Activated CD8-positive, alpha-beta memory T cell treated with anti-CD3 and anti-CD28 coated beads for 24 hours (primary cell): ENCODE results near the gene ZNF474.
"Not testable (repeated sequence)": the region's sequence is repeated elsewhere in the genome, so short reads cannot be mapped to it uniquely, and the experiment has no call there.

Experiments
- DNase-seq: peaks from one replicate; pipeline ENCODE4 v3.0.0-alpha.2; 2020

ZNF474 gene

DNA sequence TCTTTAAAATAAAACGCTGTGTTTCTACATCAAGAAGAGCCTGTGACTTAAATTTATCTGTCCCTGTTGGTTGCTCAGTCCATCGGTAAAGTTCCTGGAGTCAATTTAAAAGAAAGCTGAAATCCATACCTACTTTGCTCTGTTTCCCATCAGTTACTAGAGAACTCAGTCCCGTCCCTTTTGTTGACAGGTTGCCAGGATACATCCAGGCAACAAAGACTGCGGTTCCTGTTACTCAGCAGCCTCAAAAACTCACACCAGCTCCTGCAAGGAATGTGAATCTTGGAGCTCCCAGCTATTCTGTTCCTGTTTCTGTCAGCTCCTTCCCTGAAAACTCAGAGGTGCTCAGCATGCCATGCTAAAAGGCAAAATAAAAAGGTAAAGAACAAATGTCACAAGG, at the start of gene ZNF474:
ZNF474 (plus strand) TSS at position 241 of the 400 bp plus-strand sequence. CDS start 22,445 bp downstream, outside the sequence.
- DNase-seq = no peak

DNA sequence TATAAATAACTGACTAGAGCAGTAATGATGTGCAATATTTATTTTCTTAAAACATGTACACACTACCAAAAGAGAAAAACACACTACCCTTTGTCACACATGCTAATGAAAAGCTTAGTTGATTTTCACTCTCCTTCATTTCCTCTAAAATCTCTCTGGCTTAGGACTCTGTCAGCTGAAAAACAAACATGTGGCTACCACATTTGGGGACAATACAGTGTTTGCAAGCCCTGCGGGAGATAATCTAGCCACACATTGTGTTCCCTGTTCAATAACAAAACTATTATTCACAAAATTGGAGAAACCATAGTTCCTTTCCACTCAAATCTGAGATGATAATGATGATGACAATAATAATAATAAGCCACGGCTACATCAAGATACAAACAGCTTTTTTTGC, 47.8 kb upstream of the ZNF474 start:
- no peak for DNase-seq

DNA sequence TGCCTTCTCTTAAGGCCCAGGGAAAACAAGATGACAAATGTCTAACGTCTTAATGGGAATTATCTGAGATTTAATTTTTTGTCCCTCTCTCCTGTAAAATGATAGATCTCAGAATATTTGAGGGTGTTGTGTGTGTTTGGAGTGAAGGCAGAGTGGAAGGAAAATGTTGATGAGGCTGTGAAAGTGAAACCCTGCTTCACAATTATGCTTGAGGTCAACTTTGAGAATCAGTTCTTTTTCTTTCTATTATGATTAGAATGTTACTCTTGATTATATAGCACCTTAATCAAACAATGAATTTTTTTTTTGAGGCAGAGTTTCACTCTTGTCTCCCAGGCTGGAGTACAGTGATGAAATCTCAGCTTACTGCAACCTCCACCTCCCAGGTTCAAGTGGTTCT, 45.8 kb upstream of the ZNF474 start:
- no peak for DNase-seq

DNA sequence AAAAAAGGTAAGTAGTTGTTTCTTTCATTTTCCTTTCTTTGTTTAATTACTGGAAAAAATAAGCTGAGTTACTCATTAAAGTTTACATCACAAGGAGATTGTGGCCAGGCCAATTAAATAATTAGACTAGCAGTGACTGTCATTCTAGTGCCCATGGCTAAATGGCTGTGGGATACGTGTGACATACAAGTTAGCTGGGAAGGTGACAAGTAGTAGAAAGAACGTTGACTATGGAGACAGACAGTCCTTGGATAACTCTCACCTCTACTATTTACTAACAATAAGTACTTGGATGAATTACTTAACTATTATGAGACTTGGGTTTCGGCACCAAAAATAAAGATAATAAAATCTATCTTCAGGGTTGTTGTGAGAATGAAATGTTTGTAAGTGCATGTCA, 44.3 kb upstream of the ZNF474 start:
- no peak for DNase-seq

DNA sequence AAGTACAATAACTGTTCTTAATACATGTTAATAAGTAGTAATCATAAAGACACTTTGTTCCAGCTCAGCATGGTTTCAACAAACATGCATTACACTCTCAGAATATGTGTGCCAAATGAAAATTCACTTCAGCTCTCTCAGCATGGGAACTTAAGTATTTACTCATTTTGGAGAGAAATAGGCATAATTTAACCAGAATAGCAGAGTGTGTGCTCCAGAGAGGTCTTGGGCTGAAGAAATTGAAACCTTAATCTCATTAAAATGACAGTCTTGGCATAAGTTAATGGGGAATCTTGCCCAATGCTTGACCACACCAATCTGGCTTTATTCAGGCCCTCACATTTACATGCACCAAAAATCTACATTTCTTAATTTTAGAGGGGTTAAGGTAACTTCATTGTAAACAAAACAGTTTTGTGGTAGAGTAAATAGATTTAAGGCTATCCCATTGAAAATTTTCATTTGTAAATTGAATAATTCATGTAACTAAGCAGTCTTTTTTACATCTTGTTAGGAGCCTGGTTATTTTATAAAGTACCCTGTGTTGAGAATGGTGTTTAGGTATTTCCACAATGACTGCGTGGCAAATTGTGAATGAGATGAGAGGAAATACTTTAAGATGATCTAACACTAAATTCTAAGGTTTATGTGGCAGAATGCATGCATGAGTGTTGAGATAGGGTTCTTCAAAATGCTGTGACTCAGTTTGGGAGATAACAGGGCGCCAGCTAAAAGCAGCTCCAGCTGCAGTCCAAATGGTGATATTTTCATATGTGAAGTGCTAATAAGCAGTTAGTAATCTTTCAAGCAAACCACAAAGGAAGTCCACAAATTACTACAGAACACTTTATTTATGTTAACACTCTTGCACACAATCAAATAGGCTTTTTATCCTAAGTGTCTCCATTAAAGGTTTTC, 40.0 kb upstream of the ZNF474 start:
- DNase-seq = no peak

DNA sequence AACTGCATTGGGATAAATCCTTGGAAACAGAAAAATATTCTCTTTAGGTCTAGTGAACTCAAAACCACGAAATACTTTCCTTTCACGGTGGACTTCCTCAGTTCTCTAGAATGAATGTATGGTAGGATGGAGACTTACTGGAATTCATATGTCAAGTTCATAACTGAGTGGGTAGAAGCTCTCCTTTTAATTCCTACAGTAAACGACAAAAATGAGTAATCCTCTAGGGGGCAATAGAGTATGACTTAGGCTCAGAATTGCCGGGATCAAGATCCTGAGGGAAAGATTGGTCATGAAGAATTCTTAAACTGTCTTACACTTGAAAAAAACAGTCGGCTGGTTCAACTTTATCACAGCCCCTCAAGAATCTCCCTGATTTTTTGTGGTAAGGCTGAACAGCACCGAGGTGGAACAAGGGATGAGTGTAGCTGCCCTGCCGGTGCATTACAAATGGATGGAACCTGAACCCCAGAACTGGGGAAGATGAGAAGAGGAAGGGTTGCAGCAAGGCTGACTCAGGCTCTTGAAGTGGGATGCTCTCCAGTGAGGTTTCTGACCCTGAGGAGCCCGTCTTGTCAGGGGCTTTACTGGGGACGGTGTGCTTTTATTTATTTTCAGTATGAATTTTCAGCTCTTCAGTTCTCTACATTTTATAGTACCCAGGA, 37.3 kb upstream of the ZNF474 start:
- DNase-seq = no peak

DNA sequence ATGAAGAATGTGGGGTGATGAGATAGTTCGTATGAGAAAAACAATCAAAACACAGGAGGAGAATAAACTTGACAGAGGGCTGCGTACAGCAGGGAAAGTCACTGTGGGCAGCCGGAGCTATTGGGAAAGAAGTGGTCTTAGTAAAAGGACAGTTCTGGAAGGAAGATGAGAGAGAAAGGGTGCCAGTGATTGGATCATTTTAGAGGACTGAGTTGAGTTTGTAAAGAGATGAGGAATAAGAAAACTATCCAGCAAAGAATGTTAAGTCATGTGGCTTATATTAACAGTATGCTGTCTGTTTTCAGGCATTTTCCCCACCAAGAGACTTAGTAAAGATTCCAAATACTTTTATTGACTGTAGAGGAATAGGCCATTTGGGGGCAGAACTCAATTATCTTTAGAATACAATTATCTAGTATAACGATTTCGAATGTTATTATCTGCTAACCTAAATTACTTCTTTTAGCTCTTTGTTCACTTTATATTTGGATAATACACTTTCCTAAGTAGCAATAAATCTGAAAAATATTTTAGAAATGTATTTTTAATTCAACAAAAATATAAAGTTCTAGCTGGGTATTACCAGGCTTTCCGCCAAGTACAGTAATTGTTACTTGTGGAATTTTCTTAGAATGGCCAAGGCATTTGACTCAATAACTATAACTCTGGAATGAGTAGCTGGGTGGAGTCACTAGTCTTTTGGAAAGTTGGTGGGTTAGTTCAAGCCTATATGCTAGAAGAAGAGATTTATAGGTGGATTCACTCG, 35.7 kb upstream of the ZNF474 start:
- no peak for DNase-seq

DNA sequence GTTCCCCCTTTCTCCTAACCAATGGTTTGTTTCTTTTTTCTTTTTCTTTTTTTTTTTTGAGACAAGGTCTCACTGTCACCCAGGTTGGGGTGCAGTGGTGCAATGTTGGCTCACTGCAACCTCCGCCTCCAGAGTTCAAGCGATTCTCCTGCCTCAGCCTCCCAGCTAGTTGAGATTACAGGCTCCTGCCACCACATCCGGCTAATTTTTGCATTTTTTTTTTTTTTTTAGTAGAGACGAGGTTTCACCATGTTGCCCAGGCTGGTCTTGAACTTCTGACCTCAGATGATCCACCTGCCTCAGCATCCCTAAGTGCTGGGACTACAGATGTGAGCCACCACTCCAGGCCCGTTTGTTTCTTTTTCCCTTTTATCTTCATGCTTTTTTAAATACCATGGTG, 35.1 kb upstream of the ZNF474 start:
- DNase-seq = not testable (repeated sequence)

DNA sequence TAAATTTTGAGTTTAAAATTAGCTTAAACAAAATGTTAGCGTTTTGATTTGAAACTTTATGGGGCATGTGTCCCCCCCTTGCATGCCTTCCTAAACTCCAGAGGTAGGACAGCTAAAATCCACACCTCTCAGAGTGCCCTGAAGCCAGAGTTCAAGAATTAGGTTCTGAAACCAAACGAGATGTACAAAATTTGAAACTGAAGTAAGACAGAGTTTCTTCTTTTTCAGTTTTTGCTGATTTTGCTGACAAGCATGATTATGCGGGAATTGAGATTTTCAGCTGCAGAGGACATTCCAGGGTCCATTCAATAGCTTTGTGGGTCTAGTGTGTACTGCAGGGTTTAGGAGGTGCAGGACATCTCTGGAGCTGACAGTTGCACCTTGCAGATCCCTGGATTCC, 34.2 kb upstream of the ZNF474 start:
- DNase-seq = no peak

DNA sequence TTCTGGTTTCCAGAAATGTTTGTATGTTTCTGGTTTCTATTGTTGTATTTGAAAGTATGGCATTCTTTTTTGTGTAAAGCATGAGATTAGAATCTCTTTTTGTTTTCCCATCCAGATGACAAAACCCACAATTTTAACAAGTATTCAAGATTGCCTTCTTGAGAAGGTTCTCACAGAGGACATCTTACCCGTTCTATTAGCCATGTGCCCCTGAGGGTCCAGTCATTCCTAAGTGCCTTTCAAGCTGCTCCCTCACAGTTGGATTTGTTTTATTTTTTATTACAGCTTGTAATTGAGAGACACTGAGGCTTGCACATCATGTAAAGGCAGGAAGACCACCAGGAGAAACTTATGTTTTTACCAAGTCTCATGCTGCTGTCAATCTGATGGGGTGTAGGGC, 32.0 kb upstream of the ZNF474 start:
- DNase-seq = no peak

DNA sequence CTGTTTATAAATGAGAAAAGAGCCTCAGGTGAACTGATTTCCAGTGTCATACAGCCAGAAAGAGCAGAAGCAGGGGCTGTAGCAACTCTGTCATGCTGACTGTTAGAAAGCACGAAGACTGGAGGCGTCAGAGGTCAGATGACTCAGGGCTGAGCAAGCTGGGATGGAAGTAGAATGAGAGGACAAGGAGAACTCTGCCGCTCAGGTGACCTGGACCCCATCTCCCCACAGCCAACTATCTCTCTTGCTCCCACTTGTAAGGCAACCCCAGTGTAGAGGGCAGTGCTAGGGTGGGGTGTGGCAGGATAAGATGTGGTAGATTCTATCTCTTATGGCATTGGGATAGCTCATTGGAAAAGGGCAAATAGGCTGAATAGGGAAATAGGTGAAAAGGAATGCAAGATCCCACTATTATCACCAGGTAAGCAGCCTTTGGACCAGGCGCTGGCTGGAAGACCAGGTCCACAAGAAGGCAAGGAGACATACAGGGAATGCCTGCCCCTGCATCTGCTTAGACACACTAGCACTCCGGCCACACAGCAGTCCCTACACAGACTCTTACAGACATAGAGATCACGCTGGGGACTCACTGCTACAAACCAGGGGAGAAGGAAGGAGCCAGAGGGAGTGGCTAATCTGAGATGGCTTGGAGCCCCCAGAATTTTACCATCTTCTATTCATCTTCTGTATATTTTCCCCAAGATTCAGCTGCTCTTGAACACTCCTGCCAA, 30.1 kb upstream of the ZNF474 start:
- no peak for DNase-seq

DNA sequence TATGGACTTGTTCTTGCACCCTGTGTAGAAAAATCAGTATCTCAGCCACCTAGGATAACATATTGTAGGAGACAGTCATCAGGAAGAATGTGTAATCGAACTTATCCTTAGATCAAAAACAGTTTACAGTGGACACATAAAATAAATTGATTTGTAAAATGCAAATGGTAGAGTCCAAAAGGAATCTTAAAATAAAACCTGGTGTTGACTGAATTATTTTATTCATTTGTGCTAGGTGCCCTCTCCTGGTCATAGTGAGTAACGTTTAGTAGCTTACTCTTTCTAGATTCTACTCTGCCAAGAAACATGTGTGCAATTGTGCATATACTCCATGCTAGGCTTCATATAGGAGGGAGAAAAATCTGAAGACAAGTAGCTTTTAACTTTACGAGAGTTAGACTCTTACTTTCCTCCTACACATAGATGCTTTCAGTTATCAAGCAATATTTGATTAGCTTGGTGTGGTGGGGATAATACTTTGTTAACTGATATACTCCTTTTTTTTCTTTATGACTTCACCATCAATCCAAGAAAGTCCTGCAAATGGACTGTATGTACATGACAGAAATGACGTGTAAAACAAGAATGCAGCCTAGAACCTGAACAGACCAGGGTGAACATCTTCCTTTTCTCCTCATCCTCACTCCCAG, 27.6 kb upstream of the ZNF474 start:
- DNase-seq = no peak

DNA sequence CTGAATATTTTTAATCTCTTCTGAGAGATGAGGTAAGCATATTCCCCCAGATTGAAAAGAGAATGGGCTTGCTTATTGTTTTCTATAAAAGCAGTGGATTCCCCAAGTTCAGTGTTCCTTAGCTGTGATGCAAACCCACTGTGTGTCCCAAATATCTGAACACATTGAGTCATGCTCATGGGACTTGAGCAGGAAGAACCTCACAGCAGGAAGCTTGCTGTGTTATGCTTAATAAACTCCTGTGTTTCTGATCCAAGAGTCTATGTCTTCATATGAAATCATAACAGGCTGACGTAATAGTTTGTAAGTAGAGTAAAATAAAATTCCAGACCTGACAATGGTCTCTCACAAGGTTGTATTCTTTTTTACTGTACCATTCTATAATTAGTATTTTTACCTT, 26.5 kb upstream of the ZNF474 start:
- DNase-seq = no peak

DNA sequence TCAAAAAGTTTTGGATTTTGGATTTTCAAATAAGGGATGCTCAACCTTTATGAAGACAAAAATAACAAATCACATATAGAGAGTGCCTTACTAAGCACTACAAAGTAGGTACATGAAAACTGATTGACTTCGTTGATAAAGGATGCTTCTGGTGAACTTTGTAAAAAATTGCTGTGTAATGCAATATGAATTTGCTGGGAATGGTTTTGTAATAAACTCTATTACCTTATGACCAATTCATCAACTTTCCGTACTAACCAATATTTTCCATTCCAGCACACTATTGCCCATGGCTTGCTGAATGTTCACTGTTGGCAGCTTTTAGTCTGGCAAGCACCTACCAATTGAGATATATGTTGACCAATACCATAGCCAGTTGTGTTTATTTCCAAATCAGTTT, 23.4 kb upstream of the ZNF474 start:
- DNase-seq = no peak

DNA sequence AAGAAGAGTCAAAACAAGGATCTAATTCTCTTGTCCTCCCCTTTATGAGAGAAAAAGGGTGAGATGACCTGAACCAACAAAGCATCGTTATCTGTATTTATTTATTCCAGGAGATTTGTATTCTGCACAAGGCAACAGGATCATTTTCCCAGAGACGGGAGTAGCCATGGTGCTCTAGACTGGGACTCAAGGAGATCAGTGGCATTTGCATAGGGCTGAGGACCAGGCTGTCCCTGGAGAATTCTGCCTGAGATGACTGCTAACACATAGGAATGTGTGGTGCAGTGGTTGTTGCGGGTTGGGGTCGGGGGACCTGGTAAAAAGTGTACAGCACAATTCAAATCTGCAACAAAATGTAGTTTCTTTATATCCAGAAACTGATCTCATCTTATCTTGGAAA, 22.3 kb upstream of the ZNF474 start:
- DNase-seq = no peak

DNA sequence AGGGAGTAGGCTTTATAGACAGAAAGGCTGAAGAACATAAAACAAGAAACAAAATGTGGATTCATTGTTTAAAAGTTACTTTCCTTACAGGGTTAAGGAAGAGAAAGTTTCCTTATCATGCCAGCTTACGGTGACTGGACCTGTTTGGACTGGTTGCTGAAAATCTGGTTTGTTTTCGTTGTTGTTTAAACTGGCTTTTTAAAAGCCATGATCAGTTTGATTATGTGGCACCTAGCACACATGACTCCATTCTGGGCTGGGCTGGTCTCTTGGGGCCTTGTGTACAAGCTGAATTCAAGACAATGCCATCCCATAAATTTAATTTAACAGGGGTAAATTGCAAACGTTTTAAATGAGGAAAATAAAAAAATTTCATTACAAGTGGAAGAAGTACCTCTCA, 18.4 kb upstream of the ZNF474 start:
- DNase-seq = no peak

DNA sequence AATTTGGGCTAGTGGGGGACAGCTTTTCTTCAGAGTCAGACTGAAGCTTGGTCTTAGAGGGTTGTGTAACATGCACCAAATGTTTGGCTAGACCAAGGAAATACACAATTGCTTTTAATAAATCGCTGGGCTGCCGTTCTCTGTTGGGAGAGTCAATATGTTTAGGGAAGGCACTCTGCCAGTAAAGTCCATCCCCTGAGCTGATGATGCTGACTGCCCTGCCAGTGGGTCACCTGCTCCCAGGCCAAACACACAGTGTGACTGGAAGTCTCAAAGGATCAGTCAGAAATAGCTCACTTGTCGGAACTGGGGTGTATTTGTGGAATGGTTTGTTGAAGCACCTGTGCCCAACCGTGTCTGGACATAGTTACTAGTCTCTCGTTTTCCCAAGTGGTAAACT, 17.9 kb upstream of the ZNF474 start:
- DNase-seq = no peak

DNA sequence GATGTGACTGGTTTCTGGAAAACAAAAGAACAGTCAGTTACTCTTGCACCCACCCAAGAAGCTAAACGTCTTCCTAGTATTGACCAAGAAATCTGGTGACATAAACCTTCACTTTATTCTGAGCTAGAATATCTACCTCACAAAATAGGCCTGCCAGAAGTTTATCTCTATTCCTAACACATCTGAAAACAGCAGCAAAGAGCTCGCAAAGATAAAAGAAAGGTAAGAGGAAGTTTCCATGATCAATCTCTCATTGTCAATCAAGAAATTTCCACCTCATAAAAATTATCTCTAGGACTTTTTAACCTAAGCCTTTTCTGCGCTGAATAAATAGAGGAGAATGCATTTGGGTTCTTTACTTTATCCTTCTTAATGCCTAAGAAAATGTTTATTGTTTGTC, 17.3 kb upstream of the ZNF474 start:
- DNase-seq = no peak

DNA sequence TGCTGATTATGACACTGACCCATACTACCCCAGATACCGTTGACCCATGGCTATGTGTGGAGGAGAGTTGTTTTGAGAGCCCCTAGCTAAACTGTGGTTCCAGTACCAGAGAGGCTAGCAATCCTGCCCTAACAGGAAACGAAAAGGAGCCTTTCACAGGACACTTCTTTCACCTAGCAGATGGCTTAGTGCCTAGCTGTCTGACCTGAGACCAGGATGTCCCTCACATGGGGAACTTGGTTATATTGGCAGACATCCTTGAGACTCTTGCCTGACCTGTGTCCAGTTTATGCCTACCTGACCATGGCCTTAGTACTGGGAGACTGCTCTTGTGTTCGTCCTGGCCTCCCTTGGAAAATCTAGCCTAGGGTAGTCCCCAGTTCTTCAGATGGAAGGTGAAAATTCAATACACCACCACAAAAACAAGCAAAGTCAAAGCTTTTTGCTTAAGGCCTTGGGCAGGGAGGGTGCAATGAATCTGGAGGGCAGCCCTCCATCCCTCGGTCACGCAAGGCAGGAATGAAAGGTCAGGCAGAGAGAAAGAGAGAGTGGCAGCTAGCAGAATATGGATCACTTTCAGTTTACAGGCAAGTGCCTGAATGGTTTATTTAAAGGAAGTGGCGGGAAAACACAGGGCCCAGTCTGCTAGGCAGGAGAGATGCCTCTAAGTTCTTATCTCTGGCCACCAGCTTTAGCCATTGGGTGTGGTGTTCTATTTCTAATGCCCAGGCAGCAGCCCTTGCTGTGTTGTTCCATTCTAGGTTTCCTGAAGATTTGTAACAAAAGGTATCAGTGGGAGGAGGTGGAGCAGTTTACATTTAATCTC, 16.4 kb upstream of the ZNF474 start:
- DNase-seq = no peak

DNA sequence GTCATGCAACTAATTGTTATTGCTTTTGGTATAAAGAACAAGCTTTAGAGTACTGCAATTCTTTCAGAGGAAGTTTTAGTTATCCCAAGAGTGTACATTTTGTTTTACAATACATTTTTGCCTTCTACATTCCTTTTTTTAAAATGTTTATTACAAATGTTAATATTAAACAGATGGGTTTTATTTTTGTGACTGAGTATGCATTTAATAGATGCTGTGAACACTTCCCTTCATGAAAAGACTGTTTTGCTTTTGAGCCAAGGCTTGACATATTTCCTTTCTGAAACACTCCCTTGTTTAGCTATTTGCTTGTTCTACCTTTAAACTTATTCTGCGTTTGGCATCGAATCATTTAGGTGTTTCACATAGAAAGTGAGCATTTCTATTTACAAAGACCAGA, 14.8 kb upstream of the ZNF474 start:
- DNase-seq = no peak

DNA sequence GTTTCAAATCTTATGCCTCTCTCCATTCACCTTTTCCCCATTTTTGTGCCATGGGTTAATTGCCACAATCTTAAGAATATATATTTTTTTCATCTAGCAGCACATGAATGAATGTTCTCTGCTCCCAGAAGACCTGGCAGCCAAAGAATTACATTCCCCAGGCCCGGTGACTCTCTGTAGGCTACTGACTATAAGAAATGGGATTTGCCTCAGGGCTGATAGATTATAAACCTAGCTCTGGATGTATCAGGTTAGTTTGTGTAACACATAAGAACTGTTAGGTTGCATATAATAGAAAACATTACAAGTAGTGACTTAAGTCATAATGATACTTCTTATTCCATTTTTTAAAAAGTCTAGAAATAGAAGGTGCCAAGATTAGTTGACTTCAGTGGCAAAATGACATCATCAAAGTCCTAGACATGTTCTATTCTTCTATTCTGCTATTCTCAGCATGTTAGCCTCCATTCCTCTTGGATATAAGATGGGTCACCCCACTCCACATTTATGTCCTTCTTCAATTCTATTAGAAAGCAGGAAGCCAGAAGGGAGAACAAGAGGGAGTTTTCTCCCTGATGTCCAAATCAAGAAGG, 10.9 kb upstream of the ZNF474 start:
- no peak for DNase-seq
